SK-N-SH (cell line): ENCODE results near the gene ATP5F1D.

Experiments
- CTCF ChIP-seq: fragments of 200-600 bp; sonication (generic); IDR thresholded peaks from 2 replicates; pipeline ENCODE4 v1.6.1; 2017; ENCODE audit warnings: antibody characterized with exemption, mild to moderate bottlenecking, moderate library complexity
- TAF1 ChIP-seq: IDR thresholded peaks from 2 replicates; pipeline ENCODE4 v1.6.1; 2012; ENCODE audit warnings: low read depth, mild to moderate bottlenecking, low read length, moderate library complexity, borderline replicate concordance

DNA sequence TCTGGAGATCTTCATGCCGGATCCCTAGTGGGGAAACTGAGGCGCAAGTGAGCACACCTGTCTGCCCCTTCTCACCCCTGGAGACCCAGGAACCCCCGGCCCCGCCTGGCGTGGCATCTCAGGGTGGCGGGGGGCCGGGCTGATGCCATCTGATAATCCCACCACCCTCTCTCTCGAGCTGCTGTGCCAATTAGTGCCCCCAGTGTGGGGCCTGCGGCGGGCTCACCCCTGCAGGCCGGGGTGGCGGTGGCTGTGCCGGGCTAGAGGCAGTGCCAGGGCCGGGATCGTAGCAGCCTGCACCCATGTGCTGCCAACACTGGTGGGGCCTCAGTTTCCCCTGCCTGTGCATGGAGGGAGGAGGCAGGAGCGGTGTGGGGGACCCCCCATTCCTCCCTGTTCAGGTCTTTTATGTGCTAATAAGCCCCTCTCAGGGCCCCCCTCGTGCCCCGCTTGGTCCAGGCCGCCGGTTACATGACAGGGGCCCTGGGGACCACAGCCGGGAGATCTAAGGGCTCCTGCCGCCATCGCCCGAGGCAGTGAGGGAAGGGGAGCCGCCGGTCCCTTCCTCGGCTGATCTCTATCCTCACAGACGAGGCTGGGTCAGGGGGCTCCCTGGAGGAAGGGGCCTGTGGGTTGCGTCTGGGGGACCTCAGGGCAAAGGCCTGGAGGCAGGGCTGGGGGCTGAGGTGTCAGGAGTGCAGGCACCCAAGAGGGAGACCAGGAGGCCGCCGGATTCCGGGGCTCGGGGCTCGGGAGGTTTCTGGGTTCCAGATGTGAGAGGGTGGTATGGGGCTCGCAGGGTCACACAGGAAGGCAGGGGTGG lies 52.4 kb downstream of the ATP5F1D start:
- no peak for TF ChIP-seq TAF1
- TF ChIP-seq CTCF = no peak
